Measurements from ENCODE around the gene TNRC18. TPM values are rescaled to one million over a fixed set of nuclear protein-coding genes. Genes with fewer than 3 reads are reported as not detected.
A peak's percentile ranks its signal among the peaks of the same experiment; 100 is the strongest.
"Not testable (repeated sequence)": the region's sequence is repeated elsewhere in the genome, so short reads cannot be mapped to it uniquely, and the experiment has no call there.

Gene TNRC18
- total RNA-seq, 4 donors from 2014 or later = 112 to 325 (median 211) TPM

DNA sequence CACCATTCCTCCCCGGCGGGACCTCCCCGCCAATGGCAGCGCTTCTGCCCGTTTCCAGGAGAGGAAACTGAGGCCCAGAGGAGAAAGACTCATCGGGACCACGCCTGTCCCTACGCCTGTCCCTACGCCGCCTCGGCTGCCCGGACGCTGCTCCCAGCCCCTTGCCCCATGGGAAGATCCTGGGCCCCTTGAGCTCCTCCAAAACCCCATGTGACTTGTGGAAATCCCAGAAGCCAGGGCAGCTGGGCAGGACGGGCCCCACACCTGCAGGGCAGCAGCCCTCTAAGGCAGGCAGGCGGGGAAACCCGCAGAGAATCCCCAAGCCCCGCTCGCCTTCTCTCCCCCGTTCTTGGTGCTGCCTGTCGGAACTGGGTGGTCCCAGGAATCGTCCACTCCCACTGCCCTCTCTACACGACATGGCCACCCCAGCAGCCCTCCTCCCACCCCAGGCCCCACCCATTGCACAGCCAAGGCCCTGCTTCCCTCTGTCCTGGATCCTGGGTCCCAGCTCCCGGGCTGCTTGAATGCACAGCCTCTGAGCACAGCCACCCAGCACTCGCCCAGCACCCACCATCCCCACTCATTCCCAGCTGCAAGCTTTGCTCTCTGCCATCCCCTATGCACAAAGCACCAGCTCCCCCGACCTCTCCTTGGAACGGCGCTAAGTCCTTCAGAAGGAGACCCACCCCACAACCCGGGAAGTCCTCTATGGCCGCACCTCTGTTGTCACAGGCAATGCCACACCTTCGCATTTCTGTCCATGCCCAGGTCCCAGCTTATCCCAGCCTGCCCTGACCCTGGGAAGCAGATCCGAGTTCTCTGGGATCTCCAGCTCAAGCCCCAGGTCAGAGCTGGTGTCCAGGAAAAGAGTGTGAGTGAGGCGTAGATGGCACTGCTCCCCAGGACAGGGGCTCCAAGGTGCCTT, 90.3 kb downstream of the TNRC18 start:
- Histone ChIP-seq H3K4me1 (peaks cover 0 to 11% (median 0%) of the 10 kb centered on the region in 4 donors), H3K27me3 (no peaks in the 10 kb centered on the region), H3K36me3 (peaks cover 0 to 93% (median 0%) of the 10 kb centered on the region in 3 donors), H3K4me3 (no peak overlapping the region), H3K9me3 (peaks cover 0 to 9% (median 0%) of the 10 kb centered on the region in 4 donors), H3K27ac (no peak overlapping the region)
- TF ChIP-seq, protein P1, sequence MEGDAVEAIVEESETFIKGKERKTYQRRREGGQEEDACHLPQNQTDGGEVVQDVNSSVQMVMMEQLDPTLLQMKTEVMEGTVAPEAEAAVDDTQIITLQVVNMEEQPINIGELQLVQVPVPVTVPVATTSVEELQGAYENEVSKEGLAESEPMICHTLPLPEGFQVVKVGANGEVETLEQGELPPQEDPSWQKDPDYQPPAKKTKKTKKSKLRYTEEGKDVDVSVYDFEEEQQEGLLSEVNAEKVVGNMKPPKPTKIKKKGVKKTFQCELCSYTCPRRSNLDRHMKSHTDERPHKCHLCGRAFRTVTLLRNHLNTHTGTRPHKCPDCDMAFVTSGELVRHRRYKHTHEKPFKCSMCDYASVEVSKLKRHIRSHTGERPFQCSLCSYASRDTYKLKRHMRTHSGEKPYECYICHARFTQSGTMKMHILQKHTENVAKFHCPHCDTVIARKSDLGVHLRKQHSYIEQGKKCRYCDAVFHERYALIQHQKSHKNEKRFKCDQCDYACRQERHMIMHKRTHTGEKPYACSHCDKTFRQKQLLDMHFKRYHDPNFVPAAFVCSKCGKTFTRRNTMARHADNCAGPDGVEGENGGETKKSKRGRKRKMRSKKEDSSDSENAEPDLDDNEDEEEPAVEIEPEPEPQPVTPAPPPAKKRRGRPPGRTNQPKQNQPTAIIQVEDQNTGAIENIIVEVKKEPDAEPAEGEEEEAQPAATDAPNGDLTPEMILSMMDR (IDR thresholded peaks at IDR 0.05) = no peak
- DNase-seq = no peak

DNA sequence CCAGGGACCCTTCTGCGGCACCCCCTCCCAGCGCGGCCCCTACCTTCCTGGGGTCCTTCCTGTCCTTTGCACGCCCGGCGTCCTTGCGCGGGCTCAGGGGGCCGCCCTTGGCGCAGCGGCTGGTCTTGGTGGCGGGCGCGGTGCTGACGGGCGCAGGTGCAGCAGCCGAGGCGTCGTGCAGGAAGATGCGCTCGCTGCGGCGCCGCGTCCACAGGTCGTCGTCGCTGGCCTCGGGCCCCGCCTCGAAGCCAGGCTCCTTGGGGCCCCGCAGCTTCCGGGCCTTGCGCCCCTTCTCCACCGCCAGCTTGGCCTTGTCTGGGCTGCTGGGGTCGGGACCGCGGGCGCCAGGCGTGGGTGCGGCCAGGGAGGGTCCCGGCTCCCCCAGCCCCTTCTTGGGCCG, 91.1 kb downstream of the TNRC18 start:
- Histone ChIP-seq H3K36me3 (peaks cover 0 to 86% (median 0%) of the 10 kb centered on the region in 3 donors), H3K4me3 (no peak overlapping the region), H3K27ac (no peak overlapping the region), H3K4me1 (peaks cover 0 to 11% (median 3%) of the 10 kb centered on the region in 4 donors), H3K9me3 (peaks cover 0 to 9% (median 0%) of the 10 kb centered on the region in 4 donors), H3K27me3 (no peaks in the 10 kb centered on the region)
- no peak for DNase-seq
- TF ChIP-seq, protein P1 (IDR thresholded peaks at IDR 0.05) = no peak
- no peak for TF ChIP-seq POLR2A (IDR thresholded peaks at IDR 0.05)

DNA sequence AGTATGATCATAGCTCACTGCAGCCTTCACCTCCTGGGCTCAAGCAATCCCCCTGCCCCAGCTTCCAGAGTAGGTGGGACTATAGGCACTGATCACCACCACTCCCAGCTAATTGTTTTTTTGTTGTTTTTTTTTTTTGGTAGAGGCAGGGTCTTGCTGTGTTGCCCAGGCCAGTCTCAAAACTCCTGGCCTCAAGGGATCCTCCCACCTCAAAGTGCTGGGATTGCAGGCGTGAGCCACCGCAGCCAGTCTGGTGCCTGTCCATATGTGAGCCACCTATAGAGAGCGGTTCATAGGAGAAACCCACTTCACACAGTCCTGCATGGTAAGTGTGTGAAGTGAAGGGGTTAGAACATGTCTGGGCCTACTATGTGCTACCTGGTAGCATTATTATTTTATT, 93.3 kb downstream of the TNRC18 start:
- Histone ChIP-seq H3K4me1 (peaks cover 0 to 11% (median 4%) of the 10 kb centered on the region in 4 donors), H3K27me3 (no peaks in the 10 kb centered on the region), H3K9me3 (no peaks in the 10 kb centered on the region), H3K36me3 (peaks cover 0 to 81% (median 0%) of the 10 kb centered on the region in 3 donors), H3K4me3 (no peak overlapping the region), H3K27ac (no peak overlapping the region)
- no peak for DNase-seq
- TF ChIP-seq POLR2A (IDR thresholded peaks at IDR 0.05) = no peak
- TF ChIP-seq, protein P1 (IDR thresholded peaks at IDR 0.05) = no peak

DNA sequence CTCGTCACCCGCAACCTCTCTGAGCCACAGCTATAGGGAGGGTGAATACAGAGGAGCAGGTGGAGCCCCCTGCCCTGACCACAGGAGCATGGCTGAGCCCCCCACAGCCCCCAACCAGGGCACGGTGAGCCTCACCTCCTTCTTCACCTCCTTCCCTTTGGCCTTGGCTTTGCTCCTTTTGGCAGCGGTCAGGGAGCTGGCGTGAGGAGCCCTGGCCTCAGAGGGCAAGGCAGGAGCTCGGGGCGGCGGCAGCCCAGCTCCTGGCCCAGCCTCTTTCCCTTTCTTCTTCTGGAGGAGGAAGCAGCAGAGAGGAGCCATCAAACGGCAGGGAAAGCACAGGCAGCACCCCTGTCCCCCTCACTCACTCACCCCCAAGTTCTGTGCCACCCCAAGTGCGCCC, 98.7 kb downstream of the TNRC18 start:
- Histone ChIP-seq H3K4me1 (peaks cover 0 to 7% (median 0%) of the 10 kb centered on the region in 4 donors), H3K4me3 (no peak overlapping the region), H3K9me3 (no peaks in the 10 kb centered on the region), H3K27me3 (no peaks in the 10 kb centered on the region), H3K36me3 (peaks cover 0 to 80% (median 0%) of the 10 kb centered on the region in 3 donors), H3K27ac (no peak overlapping the region)
- TF ChIP-seq, protein P1 (IDR thresholded peaks at IDR 0.05) = no peak
- TF ChIP-seq POLR2A (IDR thresholded peaks at IDR 0.05) = no peak
- DNase-seq = no peak

DNA sequence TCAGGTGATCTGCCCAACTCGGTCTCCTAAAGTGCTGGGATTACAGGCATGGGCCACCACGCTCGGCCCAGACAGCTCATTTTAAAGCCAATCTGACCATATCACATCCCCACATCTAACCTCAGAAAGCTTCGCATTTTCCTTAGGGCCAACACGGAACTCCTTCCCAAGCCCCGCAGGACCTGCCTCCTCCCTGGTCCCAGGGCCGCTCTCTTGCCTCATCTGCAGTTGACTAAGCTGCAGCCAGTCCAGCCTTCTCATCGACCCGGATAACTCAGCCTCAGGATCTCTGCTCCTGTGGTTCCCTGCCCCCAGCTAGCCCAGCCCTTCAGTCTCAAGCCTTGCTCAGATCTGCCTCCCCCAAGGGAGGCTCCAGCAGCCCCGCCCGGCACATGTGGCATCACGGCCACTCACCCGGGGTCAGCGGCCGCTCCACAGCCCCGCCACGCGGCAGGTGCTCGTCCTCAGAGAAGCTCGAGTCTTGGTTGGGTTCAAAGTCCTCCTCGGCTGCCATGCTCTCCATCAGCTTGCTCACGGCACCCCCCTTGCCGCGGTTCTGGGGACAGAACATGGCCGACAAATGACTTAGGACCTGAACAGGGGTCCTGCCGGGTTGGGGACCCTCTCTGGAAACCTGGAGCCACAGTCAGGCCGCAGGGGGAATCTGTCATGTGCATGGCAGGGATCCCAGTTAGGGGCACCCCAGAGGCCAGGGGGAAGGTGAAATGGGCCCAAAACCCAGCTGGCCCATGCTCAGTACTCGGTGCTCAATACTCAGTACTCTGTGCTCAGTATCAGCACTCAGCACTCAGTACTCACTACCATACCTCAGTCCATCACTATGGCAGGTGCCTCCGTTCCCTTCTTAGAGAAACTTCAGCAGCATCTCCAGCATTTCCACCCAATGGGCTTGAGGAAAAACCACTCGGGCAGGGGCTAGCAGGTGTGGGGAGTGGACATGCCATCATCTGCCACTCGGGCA, 99.5 kb downstream of the TNRC18 start:
- H3K27me3 ChIP-seq, H3K4me1 ChIP-seq, H3K4me3 ChIP-seq, H3K27ac ChIP-seq, H3K9me3 ChIP-seq: not testable (repeated sequence)
- peak in 1 of 3 donors; percentile 68 for DNase-seq
- H3K36me3 ChIP-seq = peaks cover 0 to 82% (median 0%) of the 10 kb centered on the region in 3 donors

Data from Peyer's patch (tissue), 4 donors.